PFSK-1 (cell line): ENCODE results near the gene ZIC5.

Experiments
- FOXP2 ChIP-seq: optimal IDR thresholded peaks from 2 replicates; pipeline ENCODE3; 2011; ENCODE audit warnings: borderline replicate concordance, control low read depth, inconsistent platforms; ENCODE audit not compliant: insufficient read depth; ENCODE audit errors: extremely low read length, extremely low read depth
- POLR2AphosphoS5 ChIP-seq: IDR thresholded peaks from 2 replicates; pipeline ENCODE4 v1.6.1; 2012; ENCODE audit warnings: low read depth, mild to moderate bottlenecking, control low read depth, low read length, moderate library complexity
- SIN3A ChIP-seq: IDR thresholded peaks from 2 replicates; pipeline ENCODE4 v1.6.1; 2012; ENCODE audit warnings: mild to moderate bottlenecking, low read length, moderate library complexity, borderline replicate concordance; ENCODE audit not compliant: insufficient read depth
- TAF1 ChIP-seq: IDR thresholded peaks from 2 replicates; pipeline ENCODE4 v1.6.1; 2012; ENCODE audit warnings: low read length, control low read depth, borderline replicate concordance; ENCODE audit not compliant: insufficient read depth
- TF ChIP-seq, protein P1 (sequence below), 2 experiments: IDR thresholded peaks; 2 replicates each; pipeline versions ENCODE4 v1.6.1 to v1.8.0; 2011 to 2012; ENCODE audit warnings: low read depth in 2 of 2, low read length in 2 of 2, control low read depth in 1 of 2, inconsistent platforms in 1 of 2, mild to moderate bottlenecking in 1 of 2, moderate library complexity in 1 of 2; ENCODE audit not compliant: insufficient read depth in 1 of 2

The ZIC5 gene

GRCh38 chr13:99953138-99953755, 18.3 kb downstream of the ZIC5 start:
- TF ChIP-seq FOXP2 (no peak), TAF1 (no peak), SIN3A (no peak), POLR2AphosphoS5 (no peak)
- TF ChIP-seq, protein P1, sequence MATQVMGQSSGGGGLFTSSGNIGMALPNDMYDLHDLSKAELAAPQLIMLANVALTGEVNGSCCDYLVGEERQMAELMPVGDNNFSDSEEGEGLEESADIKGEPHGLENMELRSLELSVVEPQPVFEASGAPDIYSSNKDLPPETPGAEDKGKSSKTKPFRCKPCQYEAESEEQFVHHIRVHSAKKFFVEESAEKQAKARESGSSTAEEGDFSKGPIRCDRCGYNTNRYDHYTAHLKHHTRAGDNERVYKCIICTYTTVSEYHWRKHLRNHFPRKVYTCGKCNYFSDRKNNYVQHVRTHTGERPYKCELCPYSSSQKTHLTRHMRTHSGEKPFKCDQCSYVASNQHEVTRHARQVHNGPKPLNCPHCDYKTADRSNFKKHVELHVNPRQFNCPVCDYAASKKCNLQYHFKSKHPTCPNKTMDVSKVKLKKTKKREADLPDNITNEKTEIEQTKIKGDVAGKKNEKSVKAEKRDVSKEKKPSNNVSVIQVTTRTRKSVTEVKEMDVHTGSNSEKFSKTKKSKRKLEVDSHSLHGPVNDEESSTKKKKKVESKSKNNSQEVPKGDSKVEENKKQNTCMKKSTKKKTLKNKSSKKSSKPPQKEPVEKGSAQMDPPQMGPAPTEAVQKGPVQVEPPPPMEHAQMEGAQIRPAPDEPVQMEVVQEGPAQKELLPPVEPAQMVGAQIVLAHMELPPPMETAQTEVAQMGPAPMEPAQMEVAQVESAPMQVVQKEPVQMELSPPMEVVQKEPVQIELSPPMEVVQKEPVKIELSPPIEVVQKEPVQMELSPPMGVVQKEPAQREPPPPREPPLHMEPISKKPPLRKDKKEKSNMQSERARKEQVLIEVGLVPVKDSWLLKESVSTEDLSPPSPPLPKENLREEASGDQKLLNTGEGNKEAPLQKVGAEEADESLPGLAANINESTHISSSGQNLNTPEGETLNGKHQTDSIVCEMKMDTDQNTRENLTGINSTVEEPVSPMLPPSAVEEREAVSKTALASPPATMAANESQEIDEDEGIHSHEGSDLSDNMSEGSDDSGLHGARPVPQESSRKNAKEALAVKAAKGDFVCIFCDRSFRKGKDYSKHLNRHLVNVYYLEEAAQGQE (IDR thresholded peaks at IDR 0.05; ENCODE audit: insufficient read depth in 1 of 2, low read depth in 2 of 2, low read length in 2 of 2): no peak

DNA sequence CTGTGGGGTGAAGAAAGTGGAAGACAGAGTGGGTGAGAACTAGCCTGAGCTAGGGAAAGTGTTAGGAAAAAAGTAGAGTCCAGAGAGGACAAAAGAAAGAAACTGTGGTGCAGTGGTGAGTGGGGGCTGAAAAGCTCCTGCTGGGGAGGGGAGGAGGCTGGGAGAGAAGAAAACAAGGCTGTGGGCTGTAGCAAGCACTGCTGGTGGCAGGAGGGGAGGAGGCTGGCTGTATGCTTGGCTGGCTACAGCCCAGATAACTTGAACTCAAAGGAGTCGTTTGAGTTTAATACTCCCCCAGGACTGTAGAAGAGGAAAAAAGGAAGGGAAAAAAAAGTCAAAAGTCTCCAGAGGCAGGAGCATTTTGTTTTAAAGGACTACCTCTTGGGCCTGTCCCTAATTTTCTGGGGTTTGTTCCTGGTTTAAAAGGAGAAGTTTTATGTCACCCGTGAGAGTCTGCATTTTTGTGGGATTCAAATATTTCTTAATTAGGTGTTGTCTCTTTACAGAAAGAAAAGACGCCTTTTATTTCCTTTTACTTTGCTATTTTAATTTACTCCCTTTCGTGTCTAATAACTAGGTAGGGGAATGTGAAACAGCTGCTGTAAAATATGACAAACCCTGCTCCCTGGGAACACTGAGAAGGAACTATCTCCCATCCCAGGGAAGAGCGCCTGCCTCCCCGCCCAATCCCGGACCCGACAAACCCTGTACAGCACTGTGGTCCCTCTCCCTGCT, 21.7 kb downstream of the ZIC5 start:
- TF ChIP-seq FOXP2 (no peak), POLR2AphosphoS5 (no peak), SIN3A (no peak), TAF1 (no peak)
- TF ChIP-seq, protein P1 (IDR thresholded peaks at IDR 0.05; ENCODE audit: insufficient read depth in 1 of 2, low read depth in 2 of 2, low read length in 2 of 2): no peak

GRCh38 chr13:99948907-99949678, 22.5 kb downstream of the ZIC5 start:
- no peak for TF ChIP-seq FOXP2
- no peak for TF ChIP-seq TAF1
- TF ChIP-seq, protein P1 (IDR thresholded peaks at IDR 0.05; ENCODE audit: insufficient read depth in 1 of 2, low read depth in 2 of 2, low read length in 2 of 2): no peak
- TF ChIP-seq SIN3A: no peak
- no peak for TF ChIP-seq POLR2AphosphoS5

DNA sequence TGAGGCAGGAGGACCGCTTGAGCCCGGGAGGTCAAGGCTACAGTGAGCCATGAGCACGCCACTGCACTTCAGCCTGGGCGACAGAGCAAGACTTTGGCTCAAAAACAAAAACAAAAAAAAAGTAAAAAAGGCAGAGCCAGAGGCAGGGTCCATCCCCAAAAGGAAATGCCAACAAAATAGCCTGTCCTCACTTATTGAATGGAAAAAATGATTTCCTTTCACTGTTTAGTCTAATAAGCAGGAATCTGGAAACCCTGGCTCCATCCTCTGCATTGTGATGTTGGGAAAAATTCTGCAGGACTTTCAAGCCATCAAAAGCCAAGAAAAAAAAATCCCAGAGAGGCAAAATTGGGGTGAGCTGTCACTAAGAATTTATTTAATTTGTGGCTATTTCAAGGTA, 23.2 kb downstream of the ZIC5 start:
- TF ChIP-seq FOXP2: no peak
- no peak for TF ChIP-seq TAF1
- TF ChIP-seq, protein P1 (IDR thresholded peaks at IDR 0.05; ENCODE audit: insufficient read depth in 1 of 2, low read depth in 2 of 2, low read length in 2 of 2): no peak
- TF ChIP-seq SIN3A: no peak
- TF ChIP-seq POLR2AphosphoS5: no peak
